ENCODE results near the gene SERPINA9.
"Not testable (repeated sequence)": the region's sequence is repeated elsewhere in the genome, so short reads cannot be mapped to it uniquely, and the experiment has no call there.

The SERPINA9 gene

GRCh38 chr14:94476023-94476422, at the start of gene SERPINA9:
SERPINA9 (minus strand) TSS chr14:94476197; CDS start chr14:94469840, 6,357 bp downstream.
- no peak for DNase-seq (ENCODE audit: low read depth)

- no peak for DNase-seq (ENCODE audit: low read depth)
These were observed 48.1 kb upstream of the SERPINA9 start for GRCh38 chr14:94524093-94524492.

GRCh38 chr14:94523265-94523664, 47.3 kb upstream of the SERPINA9 start:
- DNase-seq (ENCODE audit: low read depth) = no peak

- DNase-seq (ENCODE audit: low read depth) = no peak
These were observed 46.2 kb upstream of the SERPINA9 start for GRCh38 chr14:94522115-94522724.

- DNase-seq (ENCODE audit: low read depth) = no peak
These were observed 45.5 kb upstream of the SERPINA9 start for GRCh38 chr14:94521375-94522114.

- DNase-seq (ENCODE audit: low read depth) = no peak
These were observed 41.8 kb upstream of the SERPINA9 start for GRCh38 chr14:94517641-94518257.

GRCh38 chr14:94517248-94517640, 41.2 kb upstream of the SERPINA9 start:
- no peak for DNase-seq (ENCODE audit: low read depth)

- no peak for DNase-seq (ENCODE audit: low read depth)
These were observed 39.9 kb upstream of the SERPINA9 start for GRCh38 chr14:94515856-94516255.

- DNase-seq (ENCODE audit: low read depth) = no peak
These were observed 39.4 kb upstream of the SERPINA9 start for GRCh38 chr14:94515426-94515825.

- no peak for DNase-seq (ENCODE audit: low read depth)
These were observed 38.4 kb upstream of the SERPINA9 start for GRCh38 chr14:94514351-94514750.

GRCh38 chr14:94510481-94510880, 34.5 kb upstream of the SERPINA9 start:
- not testable (repeated sequence) for DNase-seq (ENCODE audit: low read depth)

- DNase-seq (ENCODE audit: low read depth) = no peak
These were observed 33.4 kb upstream of the SERPINA9 start, which contains the start of gene SERPINA12 for GRCh38 chr14:94509356-94509755. SERPINA12 (minus strand) TSS chr14:94509469; CDS start chr14:94498397, 11,072 bp downstream.

GRCh38 chr14:94505641-94506040, 29.6 kb upstream of the SERPINA9 start:
- DNase-seq (ENCODE audit: low read depth) = no peak

GRCh38 chr14:94505206-94505605, 29.2 kb upstream of the SERPINA9 start:
- DNase-seq (ENCODE audit: low read depth) = no peak

- DNase-seq (ENCODE audit: low read depth) = no peak
These were observed 25.9 kb upstream of the SERPINA9 start for GRCh38 chr14:94501588-94502516.

GRCh38 chr14:94500264-94500663, 24.3 kb upstream of the SERPINA9 start:
- DNase-seq (ENCODE audit: low read depth) = no peak

- DNase-seq (ENCODE audit: low read depth) = no peak
These were observed 23.7 kb upstream of the SERPINA9 start for GRCh38 chr14:94499673-94500072.

- DNase-seq (ENCODE audit: low read depth) = no peak
These were observed 22.2 kb upstream of the SERPINA9 start for GRCh38 chr14:94498215-94498614.

- no peak for DNase-seq (ENCODE audit: low read depth)
These were observed 18.1 kb upstream of the SERPINA9 start for GRCh38 chr14:94494085-94494484.

- no peak for DNase-seq (ENCODE audit: low read depth)
These were observed 15.5 kb upstream of the SERPINA9 start for GRCh38 chr14:94491511-94491910.

- DNase-seq (ENCODE audit: low read depth) = no peak
These were observed 13.3 kb upstream of the SERPINA9 start for GRCh38 chr14:94489336-94489735.

GRCh38 chr14:94486883-94487282, 10.9 kb upstream of the SERPINA9 start:
- DNase-seq (ENCODE audit: low read depth) = no peak

Measured in activated T-helper 9 cell treated with anti-CD3 and anti-CD28 coated beads, Interleukin-2, amount 50 U/mL, for 16 hours (primary cell).